Measurements from ENCODE around the gene TRAPPC3.
"Not testable (repeated sequence)": the region's sequence is repeated elsewhere in the genome, so short reads cannot be mapped to it uniquely, and the experiment has no call there.

TRAPPC3 gene

GRCh38 chr1:36166136-36166535, 16.9 kb upstream of the TRAPPC3 start:
- DNase-seq = no peak

- no peak for DNase-seq
These were observed 15.9 kb upstream of the TRAPPC3 start for GRCh38 chr1:36165145-36165544.

- DNase-seq = no peak
These were observed 15.1 kb upstream of the TRAPPC3 start for GRCh38 chr1:36164361-36164760.

GRCh38 chr1:36163426-36163825, 14.1 kb upstream of the TRAPPC3 start:
- DNase-seq = no peak

- DNase-seq = no peak
These were observed 13.5 kb upstream of the TRAPPC3 start for GRCh38 chr1:36162680-36163239.

GRCh38 chr1:36161641-36162531, 12.6 kb upstream of the TRAPPC3 start:
- no peak for DNase-seq

GRCh38 chr1:36160949-36161485, 11.7 kb upstream of the TRAPPC3 start:
- peak; percentile 78 for DNase-seq

GRCh38 chr1:36160388-36160948, 11.2 kb upstream of the TRAPPC3 start:
- DNase-seq = no peak

- DNase-seq = no peak
These were observed 10.5 kb upstream of the TRAPPC3 start for GRCh38 chr1:36159614-36160387.

GRCh38 chr1:36158827-36159252, 9.6 kb upstream of the TRAPPC3 start:
- DNase-seq = not testable (repeated sequence)

GRCh38 chr1:36157973-36158826, 8.9 kb upstream of the TRAPPC3 start:
- DNase-seq = no peak

- peak; percentile 80 for DNase-seq
These were observed 8.0 kb upstream of the TRAPPC3 start for GRCh38 chr1:36157115-36157903.

GRCh38 chr1:36156329-36157114, 7.2 kb upstream of the TRAPPC3 start:
- peak; percentile 91 for DNase-seq

- peak; percentile 90 for DNase-seq
These were observed 6.4 kb upstream of the TRAPPC3 start, which contains the start of gene MAP7D1 for GRCh38 chr1:36155408-36156328. Gene MAP7D1 (plus strand): TSS chr1:36156160. CDS start chr1:36156418, 258 bp downstream.

GRCh38 chr1:36154765-36155407, 5.6 kb upstream of the TRAPPC3 start:
- DNase-seq = peak; percentile 59

GRCh38 chr1:36154335-36154734, 5.0 kb upstream of the TRAPPC3 start:
- no peak for DNase-seq

- no peak for DNase-seq
These were observed 4.2 kb upstream of the TRAPPC3 start for GRCh38 chr1:36153476-36153875.

- no peak for DNase-seq
These were observed 2.5 kb upstream of the TRAPPC3 start for GRCh38 chr1:36151845-36152203.

Measured in right hindlimb (tissue), 1 donor.